Adrenal gland (tissue), 5 donors: Measurements from ENCODE around the gene ANO2.

Experiments used
- CTCF ChIP-seq, 6 experiments: fragments of 450-650 bp in 4 of 6; fragments of 200-600 bp in 2 of 6; sonication (generic) in 1 of 6; IDR thresholded peaks; 1 replicate in 5 of 6; 2 replicates in 1 of 6; pipeline versions ENCODE4 v1.5.1 to v1.8.0; 2016 to 2021; ENCODE audit warnings: antibody characterized with exemption in 6 of 6, mild to moderate bottlenecking in 2 of 6, moderate library complexity in 1 of 6
- POLR2A ChIP-seq, 2 donors: fragments of 450-650 bp; IDR thresholded peaks; one replicate each; pipeline ENCODE4 v1.6.1; 2017; ENCODE audit warnings: antibody characterized with exemption in 2 of 2, mild to moderate bottlenecking in 2 of 2, moderate library complexity in 1 of 2
- donor health status: DM: no; HTN: no; CAD: no.

- TF ChIP-seq POLR2A (IDR thresholded peaks at IDR 0.05) (no peak), CTCF (IDR thresholded peaks at IDR 0.05) (no peak)
Observed at GRCh38 chr12:5977556-5977955, 32.5 kb upstream of the ANO2 start.
